Skeletal muscle tissue (tissue), 4 donors: Measurements from ENCODE around the gene F8. TPM values are rescaled to one million over a fixed set of nuclear protein-coding genes. Genes with fewer than 3 reads are reported as not detected.
"Not testable (repeated sequence)": the region's sequence is repeated elsewhere in the genome, so short reads cannot be mapped to it uniquely, and the experiment has no call there.

Experiments used
- H3K27ac ChIP-seq: one replicate; pipeline ENCODE4 v1.7.0; 2013; ENCODE audit warnings: mild to moderate bottlenecking, low read depth, low read length, inconsistent platforms
- H3K27me3 ChIP-seq, 3 donors: one replicate each; pipeline ENCODE4 v1.7.0; 2013; ENCODE audit warnings: low read length in 3 of 3; ENCODE audit not compliant: control insufficient read depth in 3 of 3, insufficient read depth in 3 of 3
- H3K36me3 ChIP-seq, 3 donors: one replicate each; pipeline ENCODE4 v1.7.0; 2013; ENCODE audit warnings: low read length in 3 of 3; ENCODE audit not compliant: control insufficient read depth in 3 of 3, insufficient read depth in 3 of 3
- H3K4me1 ChIP-seq, 3 donors: one replicate each; pipeline ENCODE4 v1.7.0; 2013; ENCODE audit warnings: low read length in 3 of 3, mild to moderate bottlenecking in 3 of 3; ENCODE audit not compliant: control insufficient read depth in 3 of 3, insufficient read depth in 3 of 3
- H3K4me3 ChIP-seq, 3 donors: one replicate each; pipeline ENCODE4 v1.7.0; 2013; ENCODE audit warnings: low read length in 3 of 3
- H3K9ac ChIP-seq, 3 donors: one replicate each; pipeline ENCODE4 v1.7.0; 2013; ENCODE audit warnings: low read length in 3 of 3, mild to moderate bottlenecking in 3 of 3, moderate library complexity in 2 of 3, low read depth in 1 of 3
- H3K9me3 ChIP-seq, 3 donors: one replicate each; pipeline ENCODE4 v1.7.0; 2013; ENCODE audit warnings: low read length in 3 of 3; ENCODE audit not compliant: control insufficient read depth in 3 of 3
- total RNA-seq: library from RNA; depleted of rRNA; stranded (reverse); fragments of >200 nt; gene quantifications from one replicate; pipeline ENCODE4 v1.2.3, GENCODE V29; 2014
- donor health status: Osteomylitis.

Gene F8
- total RNA-seq, 1 donor from 2014 or later = 4.2 TPM

DNA sequence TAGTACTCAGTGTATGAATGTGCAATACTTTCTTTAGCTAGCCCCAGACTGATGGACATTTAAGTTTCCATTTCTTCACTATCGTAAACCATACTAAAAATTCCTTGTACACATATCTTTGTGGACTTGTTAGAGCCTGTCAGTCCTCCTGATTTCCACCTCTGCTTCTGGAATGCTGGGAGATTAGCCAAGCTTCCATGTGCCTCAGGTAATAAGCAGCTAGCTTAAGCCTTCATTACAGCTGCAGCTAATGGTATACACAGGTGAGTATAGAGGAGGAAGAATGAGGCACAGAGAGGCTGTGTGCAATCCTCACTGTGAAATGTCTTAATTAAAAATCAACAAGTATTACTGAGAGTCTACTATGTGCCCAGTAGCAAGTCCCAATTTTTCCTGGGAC is 197.9 kb downstream of the F8 start:
- Histone ChIP-seq H3K9me3 (no peaks in the 10 kb centered on the region), H3K36me3 (no peaks in the 10 kb centered on the region), H3K4me1 (no peaks in the 10 kb centered on the region), H3K27ac (no peak overlapping the region), H3K4me3 (no peak overlapping the region), H3K27me3 (no peaks in the 10 kb centered on the region), H3K9ac (no peak overlapping the region)

DNA sequence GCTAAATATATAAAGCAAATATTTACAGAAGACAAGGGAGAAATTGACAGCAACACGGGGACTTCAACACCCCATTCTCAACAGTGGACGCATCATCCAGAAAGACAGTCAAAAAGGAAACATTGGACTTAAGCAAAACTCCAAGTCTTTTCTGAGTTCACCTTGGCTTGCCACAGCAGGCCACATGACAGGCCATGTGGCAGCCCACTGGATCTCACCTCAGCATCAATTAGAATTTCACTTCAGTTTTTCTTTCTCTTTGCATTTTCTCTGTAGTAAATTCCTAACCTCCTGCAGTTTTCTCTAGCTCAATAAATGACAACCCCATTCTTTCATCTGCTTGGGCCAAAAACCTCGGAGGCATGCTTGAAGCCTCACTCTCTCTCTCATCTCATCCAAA is 200.5 kb downstream of the F8 start:
- Histone ChIP-seq H3K36me3 (no peaks in the 10 kb centered on the region), H3K27me3 (no peaks in the 10 kb centered on the region), H3K9ac (no peak overlapping the region), H3K9me3 (no peaks in the 10 kb centered on the region), H3K4me3 (no peak overlapping the region), H3K27ac (no peak overlapping the region), H3K4me1 (no peaks in the 10 kb centered on the region)

DNA sequence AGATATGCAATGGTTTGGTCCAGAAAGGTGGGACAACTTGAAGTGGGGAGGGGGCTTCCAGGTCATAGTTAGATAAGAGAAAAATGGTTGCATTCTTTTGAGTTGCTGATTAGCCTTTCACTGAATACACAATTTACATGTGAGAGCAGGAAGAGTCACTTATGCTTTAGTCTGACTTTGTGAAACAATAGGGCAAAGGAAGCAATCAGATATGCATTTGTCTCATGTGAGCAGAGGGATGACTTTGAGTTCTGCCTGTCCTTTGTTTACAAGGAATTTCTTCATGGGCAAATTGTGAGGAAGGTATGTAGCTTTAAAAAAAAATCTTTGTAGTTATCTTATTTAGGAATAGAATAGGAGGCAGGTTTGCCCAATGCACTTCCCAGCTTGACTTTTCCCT is 201.0 kb downstream of the F8 start:
- Histone ChIP-seq H3K4me3 (no peak overlapping the region), H3K27me3 (no peaks in the 10 kb centered on the region), H3K9me3 (no peaks in the 10 kb centered on the region), H3K9ac (no peak overlapping the region), H3K36me3 (no peaks in the 10 kb centered on the region), H3K4me1 (no peaks in the 10 kb centered on the region), H3K27ac (no peak overlapping the region)

DNA sequence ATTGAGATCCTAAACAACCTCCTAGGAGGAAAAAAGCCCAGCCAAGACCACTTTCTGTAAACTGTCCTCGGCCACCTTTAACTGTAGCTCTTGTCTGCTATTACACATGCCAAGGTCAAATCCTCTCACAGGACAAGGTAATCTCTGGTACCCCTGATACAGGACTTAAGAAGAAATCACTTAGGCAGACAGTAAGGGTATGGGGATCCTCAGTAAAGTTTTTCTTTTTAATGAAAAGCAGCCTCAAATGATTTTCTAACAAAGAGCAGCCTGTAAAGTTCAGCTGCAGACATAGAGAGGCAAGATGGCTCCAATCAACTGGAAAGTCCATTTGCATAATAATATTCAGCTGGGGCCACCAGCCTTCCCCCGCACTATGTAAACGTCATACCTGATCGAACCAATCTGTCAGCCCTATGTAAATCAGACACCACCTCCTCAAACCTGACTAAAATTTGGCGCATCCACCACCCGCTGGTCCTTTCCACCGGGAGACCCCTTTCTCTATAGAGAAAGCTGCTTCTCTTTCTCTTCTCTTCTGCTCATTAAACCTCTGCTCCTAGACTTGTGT is 202.7 kb downstream of the F8 start:
- Histone ChIP-seq H3K9me3 (no peaks in the 10 kb centered on the region), H3K27ac (no peak overlapping the region), H3K4me1 (no peaks in the 10 kb centered on the region), H3K9ac (no peak overlapping the region), H3K27me3 (no peaks in the 10 kb centered on the region), H3K36me3 (no peaks in the 10 kb centered on the region), H3K4me3 (no peak overlapping the region)

DNA sequence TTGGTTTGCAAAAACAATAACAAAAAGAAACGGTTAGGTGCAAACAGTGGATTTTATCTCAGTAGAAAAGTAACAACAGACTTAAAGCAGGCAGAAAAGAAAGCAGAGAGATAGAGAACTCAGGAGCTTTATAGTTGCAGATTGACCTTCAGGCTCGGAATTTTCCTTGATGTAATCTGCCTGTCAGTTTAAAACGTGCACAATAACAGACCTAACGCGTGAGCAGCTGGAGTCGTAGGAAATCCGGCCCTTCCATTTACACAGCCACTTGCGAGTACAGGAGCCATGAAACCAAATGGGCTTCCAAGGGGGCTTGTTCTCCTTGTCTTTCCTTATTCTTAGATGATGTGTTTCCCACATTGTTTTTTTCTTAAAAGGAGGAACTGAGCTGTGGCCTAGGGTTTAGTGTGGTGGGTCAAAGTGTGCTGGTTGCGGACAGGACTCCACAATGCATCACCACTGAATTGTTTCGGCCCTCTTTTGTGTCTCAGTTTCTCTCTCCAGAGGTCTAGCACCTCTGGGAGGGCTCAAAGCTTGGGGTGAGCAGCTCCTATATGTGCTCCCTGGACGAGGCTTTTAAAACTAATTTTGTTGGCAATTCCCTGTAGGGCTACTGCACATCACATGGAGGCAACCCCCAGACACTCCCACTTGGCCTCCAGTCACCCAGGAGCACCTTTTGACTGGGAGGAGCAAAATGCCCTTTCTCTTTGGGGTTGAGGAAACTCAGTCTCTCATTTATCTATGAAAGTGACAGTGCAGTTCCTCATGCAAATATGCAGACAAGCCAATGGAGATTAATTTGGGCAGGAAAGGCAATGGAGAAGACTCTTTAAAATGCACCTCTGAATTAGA is 203.4 kb downstream of the F8 start:
- Histone ChIP-seq H3K9me3 (no peaks in the 10 kb centered on the region), H3K9ac (no peak overlapping the region), H3K27ac (no peak overlapping the region), H3K36me3 (no peaks in the 10 kb centered on the region), H3K27me3 (no peaks in the 10 kb centered on the region), H3K4me1 (no peaks in the 10 kb centered on the region), H3K4me3 (no peak overlapping the region)

DNA sequence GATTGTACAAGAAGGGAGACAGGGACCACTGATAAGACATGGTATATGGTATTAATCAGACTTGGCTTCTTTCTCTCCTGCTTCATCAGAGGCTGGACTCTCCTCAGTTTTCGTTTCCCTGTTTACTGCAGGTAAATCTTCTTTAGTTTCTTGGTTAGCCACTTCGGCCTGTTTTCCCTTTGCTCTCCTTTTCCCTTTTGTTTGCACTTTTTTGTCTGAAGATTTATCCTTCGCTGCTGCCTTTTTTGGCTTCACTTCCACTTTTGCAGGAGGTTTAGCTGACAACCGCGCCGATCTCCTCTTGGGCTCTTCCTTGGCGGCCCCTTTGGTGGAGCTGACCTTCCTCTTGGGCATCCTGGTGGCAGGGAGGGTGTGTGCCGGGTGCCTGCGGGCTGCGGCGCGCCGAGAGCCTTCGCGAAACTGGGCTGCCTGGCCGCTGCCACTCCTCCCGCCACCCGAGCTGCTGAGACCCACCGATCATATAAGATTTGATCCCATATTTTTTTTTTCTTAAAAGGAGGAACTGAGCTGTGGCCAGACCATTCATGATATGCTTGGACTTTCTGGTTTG is 205.4 kb downstream of the F8 start:
- H3K27me3 ChIP-seq, H3K4me3 ChIP-seq, H3K9ac ChIP-seq, H3K4me1 ChIP-seq, H3K36me3 ChIP-seq, H3K27ac ChIP-seq, H3K9me3 ChIP-seq: not testable (repeated sequence)

DNA sequence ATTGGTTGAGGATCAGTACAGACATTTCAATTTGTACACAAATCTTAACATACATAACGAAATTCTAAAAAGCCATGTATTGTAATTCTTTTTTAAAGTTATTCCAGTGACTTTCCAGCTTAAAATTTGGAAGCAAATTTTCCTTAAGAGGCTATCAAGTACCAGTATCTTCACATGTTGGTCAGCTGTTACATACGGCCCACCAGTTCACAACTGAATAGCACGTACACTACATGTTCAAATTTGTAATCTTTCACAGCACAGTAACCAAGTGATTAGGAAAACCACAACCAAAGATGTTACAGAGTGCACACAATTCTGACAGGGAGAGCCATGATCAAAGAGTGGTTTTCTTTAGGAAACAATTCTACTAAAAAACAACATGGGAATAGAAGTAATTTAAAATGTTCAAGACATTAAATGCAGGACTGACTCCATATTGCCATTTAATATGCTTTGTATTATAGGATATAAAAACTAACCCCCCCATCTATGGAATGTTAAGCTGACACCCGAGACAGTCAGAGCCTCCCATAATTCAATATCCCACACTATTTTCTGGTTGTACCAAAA is 206.1 kb downstream of the F8 start:
- H3K27me3 ChIP-seq, H3K27ac ChIP-seq, H3K4me1 ChIP-seq, H3K36me3 ChIP-seq, H3K9me3 ChIP-seq, H3K9ac ChIP-seq, H3K4me3 ChIP-seq: not testable (repeated sequence)

DNA sequence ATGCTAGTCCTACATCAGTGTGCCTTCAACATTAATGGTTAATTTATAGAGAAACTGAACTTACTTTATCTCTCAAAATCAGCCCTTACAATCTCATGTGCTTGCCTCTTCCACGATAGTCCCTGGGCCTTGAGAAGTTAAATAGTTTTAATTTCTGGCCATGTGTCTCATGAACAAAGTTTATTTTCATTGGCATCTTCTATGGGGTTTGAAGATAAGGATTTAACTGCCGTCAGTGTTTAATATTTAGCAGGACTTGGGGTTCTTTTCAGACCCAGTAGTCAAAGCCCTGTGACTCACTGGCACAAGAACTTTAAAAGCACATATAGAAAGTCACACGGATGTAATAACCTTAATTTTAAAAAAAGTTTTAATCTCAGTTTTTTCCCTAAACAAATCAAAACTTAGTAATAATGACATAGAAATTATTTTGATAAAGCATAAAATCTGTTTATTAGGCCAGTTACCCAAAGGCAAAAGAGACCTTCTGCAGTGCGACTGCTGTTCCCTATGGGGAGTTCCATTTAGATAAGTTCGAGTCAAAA is 207.2 kb downstream of the F8 start:
- Histone ChIP-seq H3K4me1 (no peaks in the 10 kb centered on the region), H3K4me3 (no peak overlapping the region), H3K27me3 (no peaks in the 10 kb centered on the region)

DNA sequence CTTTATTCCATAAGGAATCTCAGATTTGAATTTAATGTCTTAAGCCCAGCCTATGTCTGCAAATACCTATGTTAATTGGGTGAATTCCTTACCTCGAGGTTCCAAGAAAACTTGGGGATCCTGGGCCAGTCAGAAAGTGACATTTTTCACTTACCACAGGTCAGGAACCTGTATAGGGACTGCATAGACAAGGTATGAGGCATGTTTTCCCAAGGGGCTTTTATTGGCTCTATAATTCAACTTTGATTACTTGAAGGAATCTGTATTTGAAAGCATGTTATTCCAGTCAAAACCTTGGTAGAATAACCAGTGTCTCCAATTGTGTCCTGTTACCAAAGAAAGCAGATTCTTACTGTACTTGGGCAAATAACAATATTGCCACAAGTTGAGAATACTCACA is 208.7 kb downstream of the F8 start:
- Histone ChIP-seq H3K27me3 (no peaks in the 10 kb centered on the region), H3K4me3 (no peak overlapping the region), H3K9ac (no peak overlapping the region), H3K36me3 (no peaks in the 10 kb centered on the region), H3K27ac (no peak overlapping the region), H3K9me3 (no peaks in the 10 kb centered on the region), H3K4me1 (no peaks in the 10 kb centered on the region)

More for the DNA sequence above, 207.2 kb downstream of the F8 start:
- H3K27ac ChIP-seq = no peak overlapping the region
- no peaks in the 10 kb centered on the region for H3K9me3 ChIP-seq
- H3K36me3 ChIP-seq = no peaks in the 10 kb centered on the region
- H3K9ac ChIP-seq = no peak overlapping the region
